ENCODE measurements around the gene IRF8.

Gene IRF8

DNA sequence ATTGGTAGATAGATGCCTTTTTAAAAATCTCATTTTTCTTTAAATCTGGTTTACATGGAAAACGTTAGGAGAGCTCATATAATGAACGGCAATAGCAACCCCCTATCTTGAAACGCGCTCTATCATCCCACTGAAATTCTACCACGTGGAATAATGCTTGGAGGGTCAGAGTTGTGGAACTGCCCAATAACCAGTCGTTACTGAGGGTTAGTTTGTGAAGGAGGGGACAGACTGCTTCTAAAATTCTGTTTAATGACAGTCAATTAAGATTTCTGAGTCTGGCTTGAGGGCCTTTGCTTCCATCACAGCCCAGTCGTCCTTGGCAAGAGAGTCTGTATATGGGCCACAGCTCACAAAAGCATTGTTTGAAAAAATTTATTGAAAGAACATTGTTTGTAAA, 482 bp downstream of the IRF8 start:
- TF ChIP-seq, protein P1, sequence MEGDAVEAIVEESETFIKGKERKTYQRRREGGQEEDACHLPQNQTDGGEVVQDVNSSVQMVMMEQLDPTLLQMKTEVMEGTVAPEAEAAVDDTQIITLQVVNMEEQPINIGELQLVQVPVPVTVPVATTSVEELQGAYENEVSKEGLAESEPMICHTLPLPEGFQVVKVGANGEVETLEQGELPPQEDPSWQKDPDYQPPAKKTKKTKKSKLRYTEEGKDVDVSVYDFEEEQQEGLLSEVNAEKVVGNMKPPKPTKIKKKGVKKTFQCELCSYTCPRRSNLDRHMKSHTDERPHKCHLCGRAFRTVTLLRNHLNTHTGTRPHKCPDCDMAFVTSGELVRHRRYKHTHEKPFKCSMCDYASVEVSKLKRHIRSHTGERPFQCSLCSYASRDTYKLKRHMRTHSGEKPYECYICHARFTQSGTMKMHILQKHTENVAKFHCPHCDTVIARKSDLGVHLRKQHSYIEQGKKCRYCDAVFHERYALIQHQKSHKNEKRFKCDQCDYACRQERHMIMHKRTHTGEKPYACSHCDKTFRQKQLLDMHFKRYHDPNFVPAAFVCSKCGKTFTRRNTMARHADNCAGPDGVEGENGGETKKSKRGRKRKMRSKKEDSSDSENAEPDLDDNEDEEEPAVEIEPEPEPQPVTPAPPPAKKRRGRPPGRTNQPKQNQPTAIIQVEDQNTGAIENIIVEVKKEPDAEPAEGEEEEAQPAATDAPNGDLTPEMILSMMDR (IDR thresholded peaks at IDR 0.05): no peak
- TF ChIP-seq ZFX (IDR thresholded peaks at IDR 0.05; ENCODE audit: borderline replicate concordance): no peak
- no peak overlapping the region for H3K27ac ChIP-seq

DNA sequence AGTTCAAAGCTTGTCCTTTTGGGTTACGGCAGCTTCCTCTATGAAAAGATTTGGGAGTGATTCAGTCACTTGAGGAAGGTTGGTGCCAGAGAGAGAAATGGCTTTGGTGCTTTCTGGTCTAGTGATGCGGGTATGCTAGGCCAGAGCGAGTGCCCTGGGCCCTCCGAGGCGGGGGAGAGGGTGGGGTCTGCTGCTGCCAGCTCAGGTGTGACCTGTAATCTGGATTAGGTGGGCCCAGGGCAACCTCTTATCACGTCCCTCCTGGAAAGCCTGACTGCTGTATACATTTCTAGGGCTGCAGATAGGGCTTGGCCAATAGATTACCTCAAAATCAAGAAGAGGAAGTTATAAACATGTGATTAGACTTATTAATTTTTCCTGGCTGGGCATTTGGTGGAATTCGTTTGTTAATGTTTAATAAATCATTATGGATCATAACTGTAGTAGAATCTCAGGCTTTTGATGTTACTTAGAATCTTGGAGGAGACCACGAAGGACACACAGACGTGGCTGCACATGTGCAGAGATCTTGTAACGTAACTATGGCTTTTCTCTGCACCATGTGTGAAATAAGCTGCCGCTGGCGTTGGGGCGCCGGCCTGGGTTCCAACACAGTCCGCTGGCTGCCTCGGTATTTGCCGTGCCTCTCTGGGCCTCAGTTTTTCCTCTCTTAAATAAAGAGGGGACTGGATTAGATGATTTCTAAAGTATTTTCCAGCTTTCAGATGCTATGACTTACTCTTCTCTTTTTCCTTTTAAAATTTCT, 1.2 kb downstream of the IRF8 start:
- no peak overlapping the region for H3K27ac ChIP-seq
- TF ChIP-seq, protein P1 (IDR thresholded peaks at IDR 0.05): no peak
- TF ChIP-seq ZFX (IDR thresholded peaks at IDR 0.05; ENCODE audit: borderline replicate concordance): no peak

DNA sequence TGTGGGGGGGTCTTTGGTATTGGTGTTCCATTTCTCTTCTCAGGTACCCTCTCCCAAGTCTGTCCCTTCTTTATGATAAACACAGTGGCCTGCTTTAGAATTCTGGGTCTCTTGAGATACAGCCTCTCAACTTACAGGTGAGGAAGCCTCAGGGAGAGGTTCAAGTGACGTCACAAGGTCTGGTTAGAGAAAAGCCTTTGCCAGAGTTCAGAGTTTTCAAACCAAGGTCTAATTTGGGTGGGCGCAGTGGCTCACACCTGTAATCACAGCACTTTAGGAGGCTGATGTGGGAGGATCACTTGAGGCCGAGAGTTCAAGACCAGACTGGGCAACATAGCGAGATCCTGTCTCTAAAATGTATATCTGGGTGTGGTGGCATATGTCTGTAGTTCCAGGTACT, 2.1 kb downstream of the IRF8 start:
- H3K27ac ChIP-seq: no peak overlapping the region
- TF ChIP-seq, protein P1 (IDR thresholded peaks at IDR 0.05): no peak
- no peak for TF ChIP-seq ZFX (IDR thresholded peaks at IDR 0.05; ENCODE audit: borderline replicate concordance)

DNA sequence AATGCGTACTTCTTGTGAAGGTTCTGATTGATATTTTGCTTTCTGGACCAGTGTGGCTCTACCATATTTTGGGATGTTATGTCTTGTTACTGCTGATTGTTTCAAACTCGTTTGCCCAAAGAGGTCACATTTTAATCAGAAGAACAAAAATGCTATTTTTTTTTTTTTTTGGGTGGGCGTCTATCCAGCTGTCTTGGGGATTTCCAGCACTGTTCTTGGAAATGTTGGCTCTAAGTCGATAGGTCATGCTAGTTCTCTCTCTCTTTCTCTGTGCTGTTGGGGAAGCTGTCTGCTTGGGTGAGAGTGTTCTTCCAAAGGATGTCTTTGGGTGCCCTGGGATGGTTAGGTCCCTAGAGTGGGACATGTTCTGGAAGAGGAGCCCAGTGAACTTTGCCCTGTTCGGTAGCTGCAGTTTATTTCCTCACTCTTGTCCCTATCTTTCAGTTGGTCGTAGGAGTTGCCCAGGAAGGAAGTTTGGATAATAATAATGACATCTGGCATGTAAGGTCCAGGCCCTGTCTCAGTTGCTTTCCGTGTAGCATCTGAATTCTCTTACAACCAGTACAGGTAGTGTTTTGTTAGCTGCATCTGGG, 2.9 kb downstream of the IRF8 start:
- no peak overlapping the region for H3K27ac ChIP-seq
- TF ChIP-seq ZFX (IDR thresholded peaks at IDR 0.05; ENCODE audit: borderline replicate concordance): no peak
- TF ChIP-seq, protein P1 (IDR thresholded peaks at IDR 0.05): no peak

GRCh38 chr16:85902366-85903155, 3.6 kb downstream of the IRF8 start:
- TF ChIP-seq ZFX (IDR thresholded peaks at IDR 0.05; ENCODE audit: borderline replicate concordance): no peak
- TF ChIP-seq, protein P1 (IDR thresholded peaks at IDR 0.05): no peak
- no peak overlapping the region for H3K27ac ChIP-seq

GRCh38 chr16:85903559-85903958, 4.6 kb downstream of the IRF8 start:
- no peak overlapping the region for H3K27ac ChIP-seq
- TF ChIP-seq ZFX (IDR thresholded peaks at IDR 0.05; ENCODE audit: borderline replicate concordance): no peak
- TF ChIP-seq, protein P1 (IDR thresholded peaks at IDR 0.05): no peak
